Tibial nerve (tissue), 4 donors: ENCODE data around the gene ACAP1. TPM values are rescaled to one million over a fixed set of nuclear protein-coding genes. Genes with fewer than 3 reads are reported as not detected.

ENCODE experiments used
- DNase-seq, 2 donors: peaks; one replicate each; pipeline ENCODE4 v3.0.0-alpha.2; 2019; ENCODE audit warnings: low spot score in 2 of 2
- H3K27ac ChIP-seq, 4 donors: fragments of 200-600 bp; sonication (generic) in 3 of 4; one replicate each; pipeline ENCODE4 v1.5.1; 2017 to 2019; ENCODE audit warnings: mild to moderate bottlenecking in 1 of 4
- H3K27me3 ChIP-seq, 2 donors: fragments of 200-600 bp; sonication (generic) in 1 of 2; one replicate each; pipeline versions ENCODE4 v1.5.1 to v1.6.0; 2017 to 2019
- H3K36me3 ChIP-seq, 3 donors: fragments of 200-600 bp; sonication (generic); one replicate each; pipeline ENCODE4 v1.5.1; 2018 to 2019
- H3K4me1 ChIP-seq, 4 donors: fragments of 200-600 bp; sonication (generic) in 3 of 4; one replicate each; pipeline ENCODE4 v1.5.1; 2017 to 2019
- H3K4me3 ChIP-seq, 4 donors: fragments of 200-600 bp; sonication (generic) in 3 of 4; one replicate each; pipeline ENCODE4 v1.5.1; 2017 to 2019; ENCODE audit warnings: mild to moderate bottlenecking in 1 of 4, moderate library complexity in 1 of 4
- H3K9me3 ChIP-seq, 4 donors: fragments of 200-600 bp; sonication (generic) in 3 of 4; one replicate each; pipeline ENCODE4 v1.5.1; 2017 to 2019
- EP300 ChIP-seq, 2 donors: sonication (generic); formaldehyde crosslinking; IDR thresholded peaks; one replicate each; pipeline ENCODE4 v1.6.1; 2017; ENCODE audit warnings: antibody characterized with exemption in 2 of 2, mild to moderate bottlenecking in 1 of 2
- POLR2A ChIP-seq, 2 donors: fragments of 450-650 bp; IDR thresholded peaks; one replicate each; pipeline ENCODE4 v1.6.1; 2017; ENCODE audit warnings: antibody characterized with exemption in 2 of 2, mild to moderate bottlenecking in 2 of 2, moderate library complexity in 2 of 2
- WGBS, 2 donors: methylation state at CpG; one replicate each; pipeline ENCODE4 v1.1.5; 2018; 5-methylcytosine and 5-hydroxymethylcytosine counted together
- total RNA-seq, 4 donors: library from RNA; depleted of rRNA; stranded (reverse); fragments of >200 nt; gene quantifications; one replicate each; pipeline ENCODE4 v1.1.0, GENCODE V29; 2016
- TF ChIP-seq, protein P1 (sequence below), 5 experiments: fragments of 200-600 bp in 3 of 5; fragments of 450-650 bp in 2 of 5; sonication (generic) in 3 of 5; IDR thresholded peaks; one replicate each; pipeline ENCODE4 v1.5.1; 2016 to 2019; ENCODE audit warnings: antibody characterized with exemption in 5 of 5, mild to moderate bottlenecking in 3 of 5, moderate library complexity in 2 of 5

Gene ACAP1
- total RNA-seq, 4 donors from 2014 or later, result 8.1 to 33.1 (median 11.2) TPM

- Histone ChIP-seq H3K27me3 (no peaks in the 10 kb centered on the region), H3K9me3 (no peaks in the 10 kb centered on the region), H3K27ac (no peak overlapping the region), H3K4me3 (no peak overlapping the region), H3K4me1 (peaks cover 0 to 10% (median under 1%) of the 10 kb centered on the region in 4 donors), H3K36me3 (peaks cover 7 to 95% (median 31%) of the 10 kb centered on the region in 3 donors)
- 91 to 94% methylated on average over 22 of the region's 22 CpGs for whole genome bisulfite sequencing, 2 donors
- TF ChIP-seq, protein P1, sequence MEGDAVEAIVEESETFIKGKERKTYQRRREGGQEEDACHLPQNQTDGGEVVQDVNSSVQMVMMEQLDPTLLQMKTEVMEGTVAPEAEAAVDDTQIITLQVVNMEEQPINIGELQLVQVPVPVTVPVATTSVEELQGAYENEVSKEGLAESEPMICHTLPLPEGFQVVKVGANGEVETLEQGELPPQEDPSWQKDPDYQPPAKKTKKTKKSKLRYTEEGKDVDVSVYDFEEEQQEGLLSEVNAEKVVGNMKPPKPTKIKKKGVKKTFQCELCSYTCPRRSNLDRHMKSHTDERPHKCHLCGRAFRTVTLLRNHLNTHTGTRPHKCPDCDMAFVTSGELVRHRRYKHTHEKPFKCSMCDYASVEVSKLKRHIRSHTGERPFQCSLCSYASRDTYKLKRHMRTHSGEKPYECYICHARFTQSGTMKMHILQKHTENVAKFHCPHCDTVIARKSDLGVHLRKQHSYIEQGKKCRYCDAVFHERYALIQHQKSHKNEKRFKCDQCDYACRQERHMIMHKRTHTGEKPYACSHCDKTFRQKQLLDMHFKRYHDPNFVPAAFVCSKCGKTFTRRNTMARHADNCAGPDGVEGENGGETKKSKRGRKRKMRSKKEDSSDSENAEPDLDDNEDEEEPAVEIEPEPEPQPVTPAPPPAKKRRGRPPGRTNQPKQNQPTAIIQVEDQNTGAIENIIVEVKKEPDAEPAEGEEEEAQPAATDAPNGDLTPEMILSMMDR (IDR thresholded peaks at IDR 0.05), result no peak
- TF ChIP-seq EP300 (IDR thresholded peaks at IDR 0.05), result no peak
- no peak for TF ChIP-seq POLR2A (IDR thresholded peaks at IDR 0.05)
- DNase-seq, result no peak
Measured at GRCh38 chr17:7322520-7323194, 13.7 kb upstream of the ACAP1 start.

DNA sequence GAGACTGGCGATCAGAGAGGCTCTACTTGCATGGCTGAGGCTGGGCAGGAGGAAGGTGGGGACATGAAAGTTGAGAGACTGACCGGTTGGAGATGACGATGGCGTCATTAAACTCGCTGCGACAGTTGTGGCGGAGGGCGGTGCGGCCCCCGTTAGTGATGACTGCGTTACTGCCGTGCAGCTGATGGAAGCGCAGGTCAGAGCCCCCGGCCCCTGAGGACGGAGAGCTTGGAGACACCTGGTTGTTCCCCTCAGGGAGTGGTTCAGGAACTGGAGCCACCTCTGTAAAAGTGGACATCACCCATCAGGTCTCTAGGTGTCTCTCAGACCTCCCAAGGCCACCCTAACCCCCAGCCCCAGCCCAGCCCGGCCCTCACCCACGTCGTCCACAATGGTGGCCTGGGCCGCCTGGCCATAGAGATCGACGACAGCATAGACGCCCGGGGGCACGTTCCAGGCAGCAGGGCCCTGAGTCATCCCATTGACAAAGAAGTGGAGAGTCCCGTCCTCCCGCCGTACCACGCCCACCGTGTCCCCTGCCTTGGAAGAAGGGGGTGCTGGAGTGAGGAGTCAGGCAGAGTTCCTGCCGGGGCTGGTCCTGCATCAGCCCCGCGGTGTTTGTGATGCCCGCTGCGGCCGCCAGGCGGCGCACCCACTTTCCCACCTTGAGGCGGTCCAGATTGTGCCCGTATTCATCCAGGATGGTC is 12.4 kb upstream of the ACAP1 start:
- Histone ChIP-seq H3K27ac (no peak overlapping the region), H3K4me3 (no peak overlapping the region), H3K4me1 (peaks cover 0 to 20% (median 11%) of the 10 kb centered on the region in 4 donors), H3K36me3 (peaks cover 7 to 83% (median 25%) of the 10 kb centered on the region in 3 donors), H3K9me3 (no peaks in the 10 kb centered on the region), H3K27me3 (no peaks in the 10 kb centered on the region)
- TF ChIP-seq POLR2A (IDR thresholded peaks at IDR 0.05), result no peak
- TF ChIP-seq, protein P1 (IDR thresholded peaks at IDR 0.05), result peak; percentile 66 to 88 (median 75)
- 61 to 63% methylated on average over 25 to 39 of the region's 39 CpGs for WGBS, 2 donors
- DNase-seq, result peak in 1 of 2 donors; percentile 41

DNA sequence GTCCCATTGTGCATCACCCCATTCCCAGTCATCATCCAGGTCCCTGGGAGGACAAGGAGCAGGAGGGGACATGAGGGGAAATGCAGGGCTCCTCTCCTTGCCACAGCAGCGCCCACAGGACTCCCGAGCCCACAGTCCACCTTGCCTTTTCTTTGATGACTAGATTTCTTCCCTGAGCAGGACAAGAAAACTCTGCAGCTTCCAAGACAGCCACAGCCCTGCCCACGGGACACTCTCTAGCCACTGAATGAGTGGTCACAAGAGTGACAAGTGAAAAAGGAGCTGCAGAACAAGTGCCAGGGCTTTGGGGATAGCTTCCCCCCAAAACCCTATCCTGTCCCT is 11.9 kb upstream of the ACAP1 start:
- H3K27me3 ChIP-seq, result no peaks in the 10 kb centered on the region
- no peak for DNase-seq
- no peak for TF ChIP-seq EP300 (IDR thresholded peaks at IDR 0.05)
- TF ChIP-seq, protein P1 (IDR thresholded peaks at IDR 0.05), result no peak
- no peak for TF ChIP-seq POLR2A (IDR thresholded peaks at IDR 0.05)
- H3K4me3 ChIP-seq, result no peak overlapping the region
- no peaks in the 10 kb centered on the region for H3K9me3 ChIP-seq
- H3K27ac ChIP-seq, result no peak overlapping the region
- H3K36me3 ChIP-seq, result peaks cover 7 to 78% (median 23%) of the 10 kb centered on the region in 3 donors
- 79 to 97% methylated on average over 3 of the region's 3 CpGs for WGBS, 2 donors
- H3K4me1 ChIP-seq, result peaks cover 0 to 20% (median 12%) of the 10 kb centered on the region in 4 donors

DNA sequence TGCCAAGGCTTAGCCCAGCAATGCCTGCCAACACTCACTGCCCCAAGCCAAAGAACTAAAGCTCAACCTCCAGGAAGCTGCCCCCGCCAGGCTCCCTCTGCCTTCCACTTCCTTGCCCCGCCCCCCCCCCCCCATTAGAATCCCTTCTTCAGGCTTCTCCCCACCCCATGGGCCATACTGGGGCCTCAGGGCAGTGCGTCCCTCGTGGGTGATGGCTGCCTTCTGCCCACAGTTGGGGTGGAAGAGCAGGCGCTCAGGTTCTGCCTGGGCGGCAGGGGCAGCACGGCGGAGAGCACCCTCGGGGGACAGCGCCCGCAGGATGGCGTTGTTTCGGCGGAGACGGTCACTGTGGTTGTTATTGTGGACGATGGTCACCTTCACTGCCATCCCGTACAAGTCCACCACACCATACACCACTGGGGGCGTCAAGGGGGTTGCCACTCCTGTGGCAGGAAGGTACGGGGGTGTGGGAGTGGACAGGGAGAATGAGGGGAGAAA is 11.2 kb upstream of the ACAP1 start:
- H3K4me1 ChIP-seq, result peaks cover 0 to 21% (median 12%) of the 10 kb centered on the region in 4 donors
- no peak overlapping the region for H3K4me3 ChIP-seq
- TF ChIP-seq POLR2A (IDR thresholded peaks at IDR 0.05), result no peak
- no peak for TF ChIP-seq EP300 (IDR thresholded peaks at IDR 0.05)
- TF ChIP-seq, protein P1 (IDR thresholded peaks at IDR 0.05), result no peak
- H3K9me3 ChIP-seq, result no peaks in the 10 kb centered on the region
- WGBS, 2 donors, result 90 to 94% methylated on average over 19 of the region's 19 CpGs
- peaks cover 7 to 71% (median 23%) of the 10 kb centered on the region in 3 donors for H3K36me3 ChIP-seq
- H3K27ac ChIP-seq, result no peak overlapping the region
- H3K27me3 ChIP-seq, result no peaks in the 10 kb centered on the region
- no peak for DNase-seq

DNA sequence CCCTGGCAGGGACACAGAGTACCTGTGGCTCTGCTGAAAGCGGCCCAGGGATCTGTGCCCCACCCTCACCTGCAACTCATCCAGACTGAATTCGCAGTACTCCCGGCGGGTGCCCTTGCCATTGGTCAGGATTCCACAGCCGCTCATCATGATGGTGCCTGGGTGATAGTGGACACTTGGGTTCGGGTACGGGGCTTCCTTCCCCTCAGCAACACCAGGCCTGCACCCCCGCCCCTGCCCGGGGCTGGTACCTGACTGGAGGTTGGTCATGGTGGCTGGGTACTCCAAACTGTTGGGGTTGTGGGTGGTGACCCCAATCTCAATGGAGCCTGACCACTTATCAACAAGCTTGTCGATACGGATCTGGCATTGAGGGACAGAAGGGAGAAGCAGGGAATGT is 10.1 kb upstream of the ACAP1 start:
- Histone ChIP-seq H3K27ac (no peak overlapping the region), H3K27me3 (no peaks in the 10 kb centered on the region), H3K4me1 (peaks cover 0 to 30% (median 14%) of the 10 kb centered on the region in 4 donors), H3K4me3 (no peak overlapping the region), H3K9me3 (no peaks in the 10 kb centered on the region), H3K36me3 (peaks cover 4 to 60% (median 22%) of the 10 kb centered on the region in 3 donors)
- no peak for DNase-seq
- 92 to 93% methylated on average over 7 to 11 of the region's 11 CpGs for WGBS, 2 donors
- TF ChIP-seq, protein P1 (IDR thresholded peaks at IDR 0.05), result no peak
- TF ChIP-seq EP300 (IDR thresholded peaks at IDR 0.05) (no peak), POLR2A (IDR thresholded peaks at IDR 0.05) (no peak)
